Gastroesophageal sphincter (tissue), 3 donors: Measurements from ENCODE around the gene APBA2.

Experiments
- CTCF ChIP-seq, 4 experiments: fragments of 200-600 bp in 2 of 4; fragments of 450-650 bp in 2 of 4; sonication (generic) in 1 of 4; IDR thresholded peaks; one replicate each; pipeline ENCODE4 v1.5.1; 2017 to 2019; ENCODE audit warnings: antibody characterized with exemption in 4 of 4, mild to moderate bottlenecking in 2 of 4, moderate library complexity in 2 of 4
- EP300 ChIP-seq: sonication (generic); formaldehyde crosslinking; IDR thresholded peaks from one replicate; pipeline ENCODE4 v1.6.1; 2017; ENCODE audit warnings: antibody characterized with exemption, mild to moderate bottlenecking
- POLR2A ChIP-seq, 2 donors: fragments of 450-650 bp; IDR thresholded peaks; one replicate each; pipeline ENCODE4 v1.6.1; 2017; ENCODE audit warnings: antibody characterized with exemption in 2 of 2, mild to moderate bottlenecking in 2 of 2, moderate library complexity in 1 of 2

GRCh38 chr15:29034151-29034550 is 148.4 kb downstream of the APBA2 start:
- TF ChIP-seq POLR2A (IDR thresholded peaks at IDR 0.05) (no peak), EP300 (no peak), CTCF (IDR thresholded peaks at IDR 0.05) (no peak)
